Measurements from ENCODE around the gene OR13C5.

OR13C5 gene

GRCh38 chr9:104575456-104575855, 23.8 kb downstream of the OR13C5 start:
- CTCF ChIA-PET, result no interaction called here
- POLR2A ChIA-PET, result no interaction called here
- DNase-seq (ENCODE audit: extremely low spot score), result no peak

DNA sequence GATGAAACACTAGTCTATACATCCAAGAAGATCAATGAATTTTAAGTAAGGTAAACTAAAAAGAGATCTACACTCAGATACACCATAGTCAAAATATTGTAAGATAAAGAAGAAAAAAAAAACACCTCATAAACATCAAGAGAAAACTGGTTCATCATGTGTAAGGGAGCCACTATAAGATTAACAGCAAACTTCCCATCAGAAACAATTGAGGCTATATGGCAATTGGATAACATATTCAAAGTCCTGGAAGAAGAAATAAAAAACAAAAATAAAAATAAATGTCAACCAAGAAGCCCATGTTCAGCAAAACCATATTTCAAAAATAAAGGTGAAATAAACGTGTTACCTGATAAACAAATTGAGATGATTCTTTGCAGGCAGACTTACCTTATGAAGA, 26.6 kb downstream of the OR13C5 start:
- ChIA-PET POLR2A (no interaction called here), CTCF (no interaction called here)
- no peak for TF ChIP-seq CTCF (IDR thresholded peaks at IDR 0.05; ENCODE audit: control extremely low read depth, extremely low read depth, low read depth, missing control alignments)
- DNase-seq (ENCODE audit: extremely low spot score), result no peak

More at GRCh38 chr9:104575456-104575855, 23.8 kb downstream of the OR13C5 start:
- no peak for TF ChIP-seq CTCF (IDR thresholded peaks at IDR 0.05; ENCODE audit: control extremely low read depth, extremely low read depth, low read depth, missing control alignments)

DNA sequence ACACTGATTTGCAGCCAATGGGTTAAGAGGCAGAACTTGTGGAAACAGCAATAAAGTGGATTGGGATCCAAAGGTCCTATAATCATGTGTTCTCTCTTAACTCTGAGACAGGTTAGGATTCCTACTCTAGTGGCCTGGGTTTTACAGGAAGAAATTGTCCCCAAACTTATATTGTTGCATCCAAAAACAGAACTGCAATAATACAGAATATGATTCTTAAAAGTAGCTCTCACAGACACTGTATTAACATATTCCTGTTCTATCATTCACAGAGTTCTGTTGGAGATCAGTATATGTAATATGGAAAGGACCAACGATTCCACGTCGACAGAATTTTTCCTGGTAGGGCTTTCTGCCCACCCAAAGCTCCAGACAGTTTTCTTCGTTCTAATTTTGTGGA, 30.3 kb downstream of the OR13C5 start, which contains the start of gene OR13C8:
Gene OR13C8, plus strand, starts transcription at position 301 of the 400 bp plus-strand sequence. Its CDS starts 0 bp downstream, at position 301.
- POLR2A ChIA-PET, result no interaction called here

DNA sequence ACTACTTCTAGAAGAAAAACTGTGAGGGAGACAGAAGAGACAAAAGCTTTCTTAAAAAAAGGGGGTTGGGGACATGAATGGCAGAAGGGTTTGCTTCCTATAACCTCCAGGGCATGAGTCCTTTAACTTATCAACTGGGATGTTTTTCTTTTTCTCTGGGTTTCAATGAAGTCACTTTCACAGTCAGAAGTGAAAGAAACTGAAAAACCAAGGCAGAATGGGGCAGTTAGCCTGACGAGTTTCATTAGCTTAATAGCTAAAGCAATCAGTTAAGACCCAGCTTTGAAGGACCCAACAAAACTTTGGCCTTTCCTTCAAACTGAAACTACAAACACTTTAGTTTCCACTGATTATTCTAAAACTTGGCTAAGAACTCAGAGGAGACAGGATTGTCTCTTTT, 34.9 kb downstream of the OR13C5 start:
- ChIA-PET CTCF (no interaction called here), POLR2A (no interaction called here)
- no peak for TF ChIP-seq CTCF (IDR thresholded peaks at IDR 0.05; ENCODE audit: control extremely low read depth, extremely low read depth, low read depth, missing control alignments)
- DNase-seq (ENCODE audit: extremely low spot score), result no peak

More for the DNA sequence above, 30.3 kb downstream of the OR13C5 start, which contains the start of gene OR13C8:
- no peak for TF ChIP-seq CTCF (IDR thresholded peaks at IDR 0.05; ENCODE audit: control extremely low read depth, extremely low read depth, low read depth, missing control alignments)
- CTCF ChIA-PET, result no interaction called here
- DNase-seq (ENCODE audit: extremely low spot score), result no peak

DNA sequence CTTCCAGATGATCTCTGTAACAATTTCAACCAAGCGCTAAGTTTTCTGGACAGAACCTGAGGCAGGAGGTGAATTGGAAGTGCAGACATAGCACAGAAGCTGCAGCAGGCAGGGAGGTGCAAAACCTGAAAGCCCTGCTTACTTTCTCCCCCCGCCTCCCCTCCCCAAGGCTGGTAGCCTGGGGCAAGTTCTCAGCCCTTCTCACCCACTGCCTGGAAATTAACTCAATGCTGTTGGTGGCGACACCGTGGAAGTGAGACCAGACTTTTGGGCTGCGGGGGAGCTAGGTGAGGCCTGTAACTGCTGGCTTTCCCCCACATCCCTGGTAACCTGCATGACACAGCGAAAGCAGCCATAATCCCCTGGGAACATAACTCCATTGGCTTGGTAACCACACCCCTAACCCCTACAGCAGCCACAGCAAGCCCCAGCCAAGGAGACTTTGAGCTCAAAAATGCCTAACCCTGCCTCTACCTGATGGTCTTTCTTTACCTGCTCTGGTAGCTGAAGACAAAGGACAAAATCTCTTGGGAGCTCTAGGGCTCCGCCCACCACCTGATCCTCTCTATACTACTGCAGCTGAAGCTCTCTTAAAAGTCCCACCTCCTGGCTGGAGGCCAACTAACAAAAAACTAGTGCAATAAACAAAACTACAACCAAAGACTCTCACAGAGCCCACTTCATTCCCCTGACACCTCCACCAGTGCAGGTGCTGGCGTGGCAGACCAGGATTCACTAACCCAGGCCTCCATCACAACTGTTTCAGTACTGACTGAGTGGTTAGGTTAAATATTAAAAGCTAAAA, 42.2 kb downstream of the OR13C5 start:
- ChIA-PET POLR2A (no interaction called here), CTCF (interaction anchor here (0.8 kb wide), 1 partner anchor 25 kb away, joined by 3 read pairs; no protein-coding TSS in a partner anchor)
- DNase-seq (ENCODE audit: extremely low spot score), result no peak
- TF ChIP-seq CTCF (IDR thresholded peaks at IDR 0.05; ENCODE audit: control extremely low read depth, extremely low read depth, low read depth, missing control alignments), result no peak

DNA sequence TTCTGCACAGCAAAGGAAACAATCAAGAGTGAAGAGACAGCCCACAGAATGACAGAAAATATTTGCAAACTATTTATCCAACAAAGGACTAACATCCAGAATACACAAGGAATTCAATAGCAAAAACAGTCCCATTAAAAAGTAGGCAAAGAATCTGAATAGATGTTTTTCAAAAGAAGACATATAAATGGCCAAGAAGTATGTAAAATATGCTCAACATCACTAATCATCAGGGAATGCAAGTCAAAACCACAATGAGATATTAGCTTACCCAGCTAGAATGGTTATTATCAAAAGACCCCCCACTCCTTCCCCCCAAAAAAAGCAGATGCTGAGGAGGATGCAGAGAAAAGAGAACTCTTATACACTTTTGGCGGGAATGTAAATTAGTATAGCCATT, 43.7 kb downstream of the OR13C5 start:
- no peak for DNase-seq (ENCODE audit: extremely low spot score)
- no peak for TF ChIP-seq CTCF (IDR thresholded peaks at IDR 0.05; ENCODE audit: control extremely low read depth, extremely low read depth, low read depth, missing control alignments)
- POLR2A ChIA-PET, result no interaction called here
- CTCF ChIA-PET, result no interaction called here

Data from GM10248 (cell line).